HG03064 (cell line): Measurements from ENCODE around the gene MSANTD2.
A peak's percentile ranks its signal among the peaks of the same experiment; 100 is the strongest.

Source experiments
- ATAC-seq: cut with Tn5 transposase; IDR thresholded peaks from one replicate; pipeline ENCODE4 v1.9.1; 2021; ENCODE audit warnings: low read depth; ENCODE audit not compliant: unreplicated experiment

Gene MSANTD2

GRCh38 chr11:124756033-124756752 lies 44.0 kb downstream of the MSANTD2 start:
- ATAC-seq, result no peak

GRCh38 chr11:124754710-124755109 lies 45.5 kb downstream of the MSANTD2 start:
- no peak for ATAC-seq

GRCh38 chr11:124754309-124754708 lies 45.9 kb downstream of the MSANTD2 start:
- ATAC-seq, result no peak

GRCh38 chr11:124753624-124754023 lies 46.6 kb downstream of the MSANTD2 start:
- no peak for ATAC-seq

- ATAC-seq, result no peak
Observed at GRCh38 chr11:124753205-124753604, 47.0 kb downstream of the MSANTD2 start.

- ATAC-seq, result no peak
Observed at GRCh38 chr11:124752471-124753102, 47.6 kb downstream of the MSANTD2 start.

- no peak for ATAC-seq
Observed at GRCh38 chr11:124751741-124752470, 48.3 kb downstream of the MSANTD2 start, which contains the start of gene VSIG2. Gene VSIG2, minus strand, starts transcription at chr11:124752255. Its CDS starts 118 bp downstream, at chr11:124752137.

DNA sequence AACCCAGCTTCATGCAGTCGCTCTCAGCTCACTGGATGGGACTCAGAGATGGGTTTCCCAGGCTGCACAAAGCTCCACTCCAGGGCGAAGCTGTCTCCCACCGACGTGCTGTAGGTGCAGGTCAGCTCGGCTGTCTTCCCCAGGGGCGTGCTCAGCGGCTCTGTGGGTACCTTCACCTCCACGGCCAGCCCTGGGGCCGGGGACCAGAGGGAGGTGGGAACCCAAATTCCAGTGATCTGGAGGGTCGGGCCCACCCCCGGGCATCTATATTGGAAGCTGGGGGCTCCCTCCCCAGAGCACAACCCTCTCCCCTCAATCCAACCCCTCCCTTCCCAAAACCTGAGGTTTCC lies 48.8 kb downstream of the MSANTD2 start:
- no peak for ATAC-seq

- no peak for ATAC-seq
Observed at GRCh38 chr11:124749912-124750311, 50.3 kb downstream of the MSANTD2 start.

GRCh38 chr11:124748481-124749343 lies 51.5 kb downstream of the MSANTD2 start:
- no peak for ATAC-seq

DNA sequence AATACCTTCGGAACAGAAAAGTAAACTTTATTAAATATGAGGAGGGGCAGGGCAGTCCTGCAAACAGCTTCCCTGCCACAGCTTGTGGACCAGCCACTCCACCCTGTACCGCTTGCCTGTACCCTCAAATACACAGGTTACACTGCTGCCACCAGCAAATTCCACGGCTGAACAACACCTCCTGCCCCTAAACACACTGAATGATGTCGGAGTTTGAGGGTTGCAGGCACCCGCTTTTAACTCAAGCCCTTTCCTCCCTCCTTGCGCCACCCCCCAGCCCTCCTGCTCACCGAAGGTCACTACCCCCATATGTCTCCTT lies 52.1 kb downstream of the MSANTD2 start:
- ATAC-seq, result no peak

- ATAC-seq, result no peak
Observed at GRCh38 chr11:124747406-124748099, 52.7 kb downstream of the MSANTD2 start.

- peak; percentile 87 for ATAC-seq
Observed at GRCh38 chr11:124746621-124747243, 53.5 kb downstream of the MSANTD2 start.

DNA sequence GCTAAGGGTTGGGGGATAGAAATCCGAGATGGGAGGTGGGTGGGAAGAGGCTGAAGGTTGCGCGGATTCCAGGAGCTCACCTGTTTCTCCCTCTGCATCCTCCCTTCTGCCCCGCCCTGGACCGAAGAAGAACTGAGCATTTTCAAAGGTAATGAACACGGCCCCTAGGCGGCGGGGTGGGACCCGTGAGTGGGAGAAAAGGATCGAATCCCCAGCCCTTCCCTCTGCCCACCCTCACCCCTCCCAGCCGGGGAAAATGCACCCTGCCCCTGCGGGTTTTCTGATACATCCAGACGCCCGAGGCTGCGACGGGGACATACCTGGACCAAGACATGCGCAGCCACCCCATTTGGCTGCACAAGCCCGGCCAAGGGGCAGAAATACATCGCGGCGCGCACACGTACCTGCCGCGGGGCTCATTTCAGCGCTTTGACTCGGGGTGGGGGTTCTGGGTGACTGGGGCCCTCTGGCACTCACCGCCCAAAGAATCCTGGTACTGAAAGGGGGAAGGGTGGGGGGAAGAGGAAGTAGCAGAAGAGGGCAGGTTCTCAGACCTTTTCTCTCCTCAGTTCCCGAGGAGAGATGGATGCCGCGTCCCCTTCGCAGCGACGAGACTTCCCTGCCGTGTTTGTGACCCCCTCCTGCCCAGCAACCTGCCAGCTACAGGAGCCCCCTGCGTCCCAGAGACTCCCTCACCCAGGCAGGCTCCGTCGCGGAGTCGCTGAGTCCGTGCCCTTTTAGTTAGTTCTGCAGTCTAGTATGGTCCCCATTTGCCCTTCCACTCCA lies 54.2 kb downstream of the MSANTD2 start:
- ATAC-seq, result peak; percentile 12

DNA sequence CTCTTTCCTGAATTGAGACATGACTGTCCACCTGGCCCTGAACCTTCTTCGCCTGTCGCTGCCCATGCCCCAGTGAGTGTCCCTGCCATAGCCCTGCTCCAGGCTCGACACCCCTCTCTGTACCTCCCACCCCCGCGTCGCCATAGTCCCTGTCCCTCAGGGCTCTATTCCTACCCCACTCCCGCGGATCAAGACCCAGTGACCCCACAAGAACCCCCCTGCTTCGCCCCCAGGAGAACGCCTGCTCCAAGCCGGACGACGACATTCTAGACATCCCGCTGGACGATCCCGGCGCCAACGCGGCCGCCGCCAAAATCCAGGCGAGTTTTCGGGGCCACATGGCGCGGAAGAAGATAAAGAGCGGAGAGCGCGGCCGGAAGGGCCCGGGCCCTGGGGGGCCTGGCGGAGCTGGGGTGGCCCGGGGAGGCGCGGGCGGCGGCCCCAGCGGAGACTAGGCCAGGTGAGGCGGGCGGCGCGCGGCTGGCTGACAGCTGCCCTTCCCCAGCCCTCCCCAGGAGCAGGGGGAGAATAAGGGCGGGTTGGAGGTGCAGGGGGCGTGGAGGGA lies 54.9 kb downstream of the MSANTD2 start:
- no peak for ATAC-seq

DNA sequence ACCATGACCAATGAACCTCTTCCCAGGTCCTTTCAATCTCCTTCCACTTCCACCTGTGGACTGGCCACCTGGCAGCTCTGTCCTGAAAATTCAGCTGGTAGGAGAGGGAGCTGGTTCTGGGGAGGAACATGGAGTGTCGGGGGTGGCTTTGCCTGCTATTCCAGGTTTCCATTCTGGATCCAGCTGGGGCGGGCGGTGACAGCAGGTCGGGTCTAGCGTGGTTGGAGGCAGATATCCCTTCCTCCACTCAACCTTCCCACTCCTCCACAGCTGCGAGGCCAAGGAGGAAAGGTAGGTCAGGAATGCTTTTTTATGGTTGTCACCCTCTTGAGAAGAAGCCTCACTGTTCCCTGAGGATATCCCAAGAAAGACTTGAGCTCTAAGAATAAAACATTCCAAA lies 57.2 kb downstream of the MSANTD2 start:
- no peak for ATAC-seq

DNA sequence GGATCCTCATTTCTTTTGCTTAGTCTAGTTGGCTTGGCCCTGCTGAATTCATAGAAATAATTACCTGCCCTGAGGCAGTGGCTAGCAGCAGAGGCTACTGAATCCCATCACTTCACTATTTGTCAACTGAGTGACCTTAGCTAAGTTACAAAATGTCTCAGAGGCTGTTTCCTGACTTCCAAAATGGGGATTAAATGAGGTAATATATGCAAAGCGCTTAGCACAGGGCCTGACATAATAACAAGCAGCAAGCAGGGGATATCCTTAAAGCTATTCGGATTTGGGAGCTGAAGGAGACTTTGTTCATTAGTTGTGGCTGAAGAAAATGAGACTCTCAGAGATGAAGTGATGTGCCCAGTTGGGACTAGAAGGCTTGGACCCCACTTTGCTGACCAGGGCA lies 57.7 kb downstream of the MSANTD2 start:
- no peak for ATAC-seq

GRCh38 chr11:124740277-124740882 lies 59.8 kb downstream of the MSANTD2 start:
- peak; percentile 43 for ATAC-seq
